Ovary (tissue), 3 donors: ENCODE data around the gene FAM50A.

Experiments used
- CTCF ChIP-seq, 3 donors: fragments of 450-650 bp in 2 of 3; fragments of 200-600 bp in 1 of 3; IDR thresholded peaks; one replicate each; pipeline versions ENCODE4 v1.5.1 to v1.8.0; 2016 to 2022; ENCODE audit warnings: antibody characterized with exemption in 3 of 3, mild to moderate bottlenecking in 1 of 3
- EP300 ChIP-seq: sonication (generic); formaldehyde crosslinking; IDR thresholded peaks from one replicate; pipeline ENCODE4 v1.6.1; 2017; ENCODE audit warnings: antibody characterized with exemption
- POLR2A ChIP-seq: fragments of 450-650 bp; IDR thresholded peaks from one replicate; pipeline ENCODE4 v1.6.1; 2017; ENCODE audit warnings: antibody characterized with exemption, mild to moderate bottlenecking, moderate library complexity
- donor health status: DM: no; HTN: no; CAD: no.

GRCh38 chrX:154490414-154491083, 46.6 kb downstream of the FAM50A start, which contains the start of gene SLC10A3:
- TF ChIP-seq CTCF (IDR thresholded peaks at IDR 0.05) (no peak), POLR2A (peak; percentile 78), EP300 (no peak)
